Testis (tissue), 2 donors: Measurements from ENCODE around the gene FARP2.

Experiments
- POLR2A ChIP-seq: fragments of 450-650 bp; IDR thresholded peaks from one replicate; pipeline ENCODE4 v1.6.1; 2017; ENCODE audit warnings: antibody characterized with exemption, mild to moderate bottlenecking, moderate library complexity
- TF ChIP-seq, protein P1 (sequence below), 3 experiments: fragments of 450-650 bp in 2 of 3; fragments of 200-600 bp in 1 of 3; sonication (generic) in 1 of 3; IDR thresholded peaks; one replicate each; pipeline ENCODE4 v1.5.1; 2016 to 2019; ENCODE audit warnings: antibody characterized with exemption in 3 of 3, mild to moderate bottlenecking in 2 of 3, moderate library complexity in 1 of 3

GRCh38 chr2:241413929-241414580, 58.0 kb downstream of the FARP2 start:
- TF ChIP-seq, protein P1, sequence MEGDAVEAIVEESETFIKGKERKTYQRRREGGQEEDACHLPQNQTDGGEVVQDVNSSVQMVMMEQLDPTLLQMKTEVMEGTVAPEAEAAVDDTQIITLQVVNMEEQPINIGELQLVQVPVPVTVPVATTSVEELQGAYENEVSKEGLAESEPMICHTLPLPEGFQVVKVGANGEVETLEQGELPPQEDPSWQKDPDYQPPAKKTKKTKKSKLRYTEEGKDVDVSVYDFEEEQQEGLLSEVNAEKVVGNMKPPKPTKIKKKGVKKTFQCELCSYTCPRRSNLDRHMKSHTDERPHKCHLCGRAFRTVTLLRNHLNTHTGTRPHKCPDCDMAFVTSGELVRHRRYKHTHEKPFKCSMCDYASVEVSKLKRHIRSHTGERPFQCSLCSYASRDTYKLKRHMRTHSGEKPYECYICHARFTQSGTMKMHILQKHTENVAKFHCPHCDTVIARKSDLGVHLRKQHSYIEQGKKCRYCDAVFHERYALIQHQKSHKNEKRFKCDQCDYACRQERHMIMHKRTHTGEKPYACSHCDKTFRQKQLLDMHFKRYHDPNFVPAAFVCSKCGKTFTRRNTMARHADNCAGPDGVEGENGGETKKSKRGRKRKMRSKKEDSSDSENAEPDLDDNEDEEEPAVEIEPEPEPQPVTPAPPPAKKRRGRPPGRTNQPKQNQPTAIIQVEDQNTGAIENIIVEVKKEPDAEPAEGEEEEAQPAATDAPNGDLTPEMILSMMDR (IDR thresholded peaks at IDR 0.05) = no peak
- TF ChIP-seq POLR2A = no peak
